Measurements from ENCODE around the gene IP6K2. TPM values are rescaled to one million over a fixed set of nuclear protein-coding genes. Genes with fewer than 3 reads are reported as not detected.

IP6K2 gene
- total and polyA plus RNA-seq, 2 of the 8 experiments (the other 6 are each of a cell fraction or from before 2014, with no cell fraction given) = 95.8 to 144 TPM

DNA sequence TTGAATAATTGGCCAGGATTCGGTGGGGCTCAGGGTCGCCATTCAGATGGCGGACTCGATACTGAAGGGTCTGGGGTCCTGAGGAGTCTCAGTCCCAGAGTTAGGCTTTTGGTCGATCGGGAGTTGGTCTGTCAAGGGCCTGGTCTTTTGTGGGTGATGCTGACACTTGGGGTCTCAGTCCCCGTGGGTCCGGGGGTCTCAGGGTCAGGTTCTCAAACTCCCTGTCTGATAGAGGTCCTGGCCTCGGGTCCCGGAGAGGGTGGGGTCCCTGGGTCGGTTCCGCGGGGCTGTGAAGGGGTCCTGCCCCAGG lies 31.8 kb downstream of the IP6K2 start:
- TF ChIP-seq TCF12 (IDR thresholded peaks at IDR 0.05; ENCODE audit: low read depth, low read length) = no peak
- TF ChIP-seq PHF8 (conservative IDR thresholded peaks at IDR 0.05; ENCODE audit: low read depth, low read length) = no peak
- TF ChIP-seq SRF (IDR thresholded peaks at IDR 0.05; ENCODE audit: low read depth, low read length) = no peak
- TF ChIP-seq SIRT6 (IDR thresholded peaks at IDR 0.05; ENCODE audit: low read length) = no peak
- no peak for TF ChIP-seq ASH2L (IDR thresholded peaks at IDR 0.05; ENCODE audit: low read length)
- no peak for TF ChIP-seq SP1 (IDR thresholded peaks at IDR 0.05; ENCODE audit: low read depth, low read length)
- TF ChIP-seq MAFK (IDR thresholded peaks at IDR 0.05; ENCODE audit: low read depth, low read length) = no peak
- TF ChIP-seq BACH1 (IDR thresholded peaks at IDR 0.05; ENCODE audit: low read length) = no peak
- no peak for TF ChIP-seq SIX5 (IDR thresholded peaks at IDR 0.05; ENCODE audit: low read depth, low read length)
- no peak for TF ChIP-seq SP2 (IDR thresholded peaks at IDR 0.05; ENCODE audit: low read length)
- TF ChIP-seq CREB1 (IDR thresholded peaks at IDR 0.05) = no peak
- no peak for TF ChIP-seq KDM1A (IDR thresholded peaks at IDR 0.05; ENCODE audit: borderline replicate concordance, low read length)
- POLR2A ChIA-PET (ENCODE audit: partially characterized antibody) = interaction anchor here (0.9 to 15.0 kb wide), 12 partner anchors 9 to 322 kb away, joined by 3 to 175 read pairs (median 8); partner anchors contain the start of genes CELSR3, IP6K2, UQCRC1 and WDR6
- Histone ChIP-seq H3K9ac (replicated peaks in 1 of 4; ENCODE audit: extremely low read depth in 1 of 4, low read depth in 3 of 4, low read length in 3 of 4) (peak overlapping the region; percentile 62 to 97 (median 96); a peak in 6 of 7 replicates), H3K4me3 (ENCODE audit: extremely low read depth in 1 of 4, insufficient read depth in 2 of 4, low read depth in 3 of 4, low read length in 4 of 4) (peak overlapping the region; percentile 81 to 94 (median 86)), H2AFZ (ENCODE audit: low read length) (no peak overlapping the region), H3K9me3 (ENCODE audit: insufficient read depth in 2 of 2, low read depth in 1 of 2, low read length in 1 of 2) (no peaks in the 10 kb centered on the region), H3K56ac (replicated peaks; ENCODE audit: insufficient read length, low read depth, low read length) (no peak overlapping the region), H3K27ac (ENCODE audit: low read depth, low read length) (peak overlapping the region; percentile 94; the same call in 1 of the 2 replicates), H4K5ac (ENCODE audit: insufficient read length, low read depth, low read length) (no peak overlapping the region), H3K27me3 (replicated peaks in 1 of 4; ENCODE audit: control insufficient read depth in 3 of 4, extremely low read depth in 1 of 4, insufficient read depth in 3 of 4, low read length in 3 of 4) (no peaks in the 10 kb centered on the region), H3K79me2 (ENCODE audit: control insufficient read depth in 1 of 2, insufficient read depth in 2 of 2, low read length in 2 of 2) (peaks cover 0 to 21% of the 10 kb centered on the region in 2 experiments; a peak in 2 of 4 replicates), H3K4ac (replicated peaks; ENCODE audit: insufficient read length, low read depth, low read length) (no peak overlapping the region), H3K36me3 (ENCODE audit: control insufficient read depth in 2 of 4, insufficient read depth in 4 of 4, low read length in 3 of 4) (peaks cover 39 to 53% (median 46%) of the 10 kb centered on the region in 4 experiments), H3K79me1 (ENCODE audit: low read depth, low read length) (peaks cover 10% of the 10 kb centered on the region), H2BK12ac (ENCODE audit: low read depth, low read length) (no peak overlapping the region), H2BK5ac (ENCODE audit: low read depth, low read length) (peak overlapping the region; percentile 99; the same call in 1 of the 2 replicates), H2AK5ac (ENCODE audit: low read depth, low read length) (no peak overlapping the region), H2BK20ac (ENCODE audit: low read length) (no peak overlapping the region), H3K4me1 (replicated peaks in 1 of 4; ENCODE audit: control insufficient read depth in 3 of 4, insufficient read depth in 4 of 4, low read length in 3 of 4) (peaks cover 0 to 11% (median 4%) of the 10 kb centered on the region in 4 experiments; a peak in 3 of 7 replicates), H3K4me2 (ENCODE audit: insufficient read depth in 1 of 2, low read depth in 2 of 2, low read length in 2 of 2) (peak overlapping the region; percentile 82 to 92), H2BK15ac (ENCODE audit: low read length) (no peak overlapping the region), H2BK120ac (replicated peaks; ENCODE audit: low read depth, low read length) (no peak overlapping the region), H4K91ac (replicated peaks; ENCODE audit: insufficient read length, low read length) (no peak overlapping the region), H4K20me1 (replicated peaks in 1 of 2; ENCODE audit: control insufficient read depth in 1 of 2, insufficient read depth in 2 of 2, low read length in 2 of 2) (peaks cover 8 to 28% of the 10 kb centered on the region in 2 experiments), H3K23ac (ENCODE audit: insufficient read length) (no peak overlapping the region), H4K8ac (ENCODE audit: extremely low read depth, insufficient read depth, low read length) (peak overlapping the region; percentile 7; the same call in 1 of the 2 replicates), H3K18ac (ENCODE audit: extremely low read depth, low read length) (no peak overlapping the region), H3K23me2 (ENCODE audit: low read depth, low read length) (peaks cover 8% of the 10 kb centered on the region; the same call in 1 of the 2 replicates), H3K14ac (ENCODE audit: insufficient read length) (no peak overlapping the region)
- CTCF ChIA-PET (ENCODE audit: partially characterized antibody) = interaction anchor here (0.9 to 2.5 kb wide), 15 partner anchors 11 to 396 kb away, joined by 3 to 22 read pairs (median 4); partner anchors contain the start of gene CELSR3
- FAIRE-seq (no peak), DNase-seq (ENCODE audit: low read depth in 1 of 2, low spot score in 2 of 2) (no peak)
- WGBS, 2 experiments (ENCODE audit: extremely low coverage in 1 of 2, insufficient coverage in 1 of 2, insufficient read length in 1 of 2, insufficient replicate concordance in 2 of 2, low coverage in 1 of 2, low lambda C conversion rate in 2 of 2, missing lambda C conversion rate in 1 of 2) = 2% methylated on average over 7 of the region's 13 CpGs; no CpG with 5 or more reads in 1 of the 2 experiments
